Left forelimb (tissue), 1 donor: ENCODE results near the gene C2CD3.
A peak's percentile ranks its signal among the peaks of the same experiment; 100 is the strongest.

Experiments used
- DNase-seq: peaks from one replicate; pipeline ENCODE4 v3.0.0-alpha.2; 2018; ENCODE audit warnings: low spot score

C2CD3 gene

DNA sequence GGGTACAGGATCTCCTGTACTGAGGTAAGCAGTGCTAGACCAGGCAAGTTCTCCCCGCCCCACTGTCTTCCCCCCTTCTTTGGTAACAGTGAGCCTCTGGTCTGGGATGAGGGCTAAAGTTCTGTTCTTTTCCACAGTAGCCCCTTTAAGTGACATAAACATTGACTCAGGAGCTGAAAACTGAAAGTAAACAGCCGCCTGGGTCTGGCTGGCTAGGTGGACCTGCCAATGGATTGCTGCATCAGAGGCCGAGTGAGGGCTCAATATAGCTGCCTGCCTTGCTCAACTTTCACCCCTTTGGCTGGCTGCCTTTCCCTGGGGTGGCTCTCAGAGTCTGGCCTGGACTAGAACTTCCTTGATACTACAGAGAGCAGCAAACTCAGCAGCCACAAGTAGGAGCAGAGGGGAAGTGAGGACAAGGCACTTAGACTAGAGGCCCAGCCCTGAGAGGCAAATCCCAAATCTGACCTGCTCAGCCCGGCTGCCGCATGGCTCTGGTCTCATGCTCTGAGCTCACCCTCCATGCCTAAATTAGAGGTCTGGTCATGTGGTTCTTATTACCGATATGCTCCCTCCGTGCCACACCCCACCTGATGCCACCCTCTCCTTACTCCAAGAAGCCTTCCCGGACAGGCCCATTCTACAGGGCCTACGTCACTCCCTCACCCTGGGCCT is 152.3 kb downstream of the C2CD3 start:
- DNase-seq: no peak

DNA sequence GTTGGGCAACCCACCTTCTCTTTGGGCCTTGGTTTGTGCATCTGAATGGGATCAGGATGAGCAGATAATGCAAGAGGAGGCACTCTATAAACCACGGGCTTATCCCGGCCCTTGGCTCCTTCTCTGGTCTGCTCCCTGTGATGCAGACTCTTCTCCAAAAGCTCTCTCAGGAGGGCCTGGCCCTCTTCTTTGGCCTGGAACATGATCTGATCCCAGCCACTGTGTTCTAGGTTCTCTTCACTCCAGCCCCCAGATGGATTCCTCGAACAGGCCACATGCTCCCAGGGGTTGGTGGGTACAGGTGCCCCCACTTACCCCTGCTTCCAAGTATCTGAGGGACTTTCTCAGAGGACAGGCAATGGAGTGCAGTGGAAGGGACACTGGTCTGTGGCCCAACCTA is 153.2 kb downstream of the C2CD3 start:
- no peak for DNase-seq

DNA sequence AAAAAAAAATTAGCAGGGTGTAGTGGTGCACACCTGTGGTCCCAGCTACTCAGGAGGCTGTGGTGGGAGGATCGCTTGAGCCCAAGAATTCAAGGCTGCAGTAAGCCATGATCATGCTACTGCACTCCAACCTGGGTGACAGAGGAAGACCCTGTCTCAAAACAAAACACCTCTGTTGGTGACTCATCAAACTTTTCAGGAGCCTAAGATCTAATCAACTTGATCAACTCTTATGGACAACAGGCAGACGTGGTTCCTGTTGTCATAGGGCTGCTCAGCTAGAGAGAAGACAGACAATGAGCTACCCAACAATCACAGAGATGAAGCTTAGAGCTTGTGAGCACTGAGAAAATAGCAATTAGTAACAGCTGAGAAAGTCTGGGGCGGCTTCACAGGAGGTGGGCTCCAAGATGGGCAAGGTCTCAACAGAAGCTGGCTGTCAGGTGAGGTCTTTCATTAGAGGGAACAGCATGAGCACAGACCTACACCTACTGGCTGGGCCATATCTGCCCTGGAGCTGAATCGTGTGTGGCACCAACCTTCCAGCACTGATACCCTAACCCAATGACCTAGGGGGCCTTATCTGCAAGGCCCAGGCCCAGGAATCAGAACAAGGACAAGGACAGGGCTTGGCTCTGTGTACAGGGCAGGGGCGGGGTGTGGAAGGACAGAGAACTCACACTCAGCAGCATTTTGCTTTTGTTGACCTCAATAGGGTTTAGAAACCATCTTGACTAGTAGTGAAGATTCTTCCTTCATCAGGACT is 154.7 kb downstream of the C2CD3 start:
- no peak for DNase-seq

DNA sequence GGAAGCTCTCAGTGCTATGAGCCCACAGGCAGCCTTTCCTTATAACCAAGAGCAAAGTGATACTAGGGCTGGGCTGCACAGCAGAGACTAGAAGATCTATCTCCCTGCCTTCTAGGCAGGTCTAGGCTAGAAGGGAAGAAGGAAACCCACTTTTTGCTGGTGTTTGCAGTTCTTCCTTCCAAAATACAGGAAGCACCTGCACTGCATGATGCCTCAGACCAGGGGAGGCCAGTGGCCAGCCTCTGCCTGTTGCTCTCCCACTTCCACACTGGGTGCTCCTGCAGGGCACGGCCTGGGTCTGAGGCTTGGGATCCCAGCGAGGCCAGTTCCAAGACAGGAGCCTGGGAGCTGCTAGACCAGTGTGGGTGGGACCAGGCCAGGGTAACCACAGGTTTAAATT is 155.9 kb downstream of the C2CD3 start:
- DNase-seq: no peak

DNA sequence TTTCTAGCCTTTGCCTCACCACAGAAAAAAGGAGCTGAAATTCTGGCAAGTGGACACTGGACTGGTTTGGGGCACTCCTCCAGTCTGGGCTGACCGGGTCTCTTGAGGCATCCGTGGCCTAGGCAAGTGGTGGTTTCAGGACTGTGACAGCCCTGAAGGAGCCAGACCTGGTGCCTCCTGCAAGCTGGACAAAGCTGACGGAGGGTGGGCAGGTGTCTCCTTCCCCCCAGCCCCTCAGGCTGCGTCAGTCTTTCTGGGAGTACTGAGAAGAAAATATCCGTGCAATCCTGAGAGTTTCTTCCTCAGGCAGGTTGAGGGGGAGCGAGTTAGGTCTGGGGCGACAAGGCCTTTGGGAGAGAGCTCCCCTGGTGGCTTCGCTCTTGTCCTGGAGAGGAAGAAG is 157.7 kb downstream of the C2CD3 start:
- no peak for DNase-seq

DNA sequence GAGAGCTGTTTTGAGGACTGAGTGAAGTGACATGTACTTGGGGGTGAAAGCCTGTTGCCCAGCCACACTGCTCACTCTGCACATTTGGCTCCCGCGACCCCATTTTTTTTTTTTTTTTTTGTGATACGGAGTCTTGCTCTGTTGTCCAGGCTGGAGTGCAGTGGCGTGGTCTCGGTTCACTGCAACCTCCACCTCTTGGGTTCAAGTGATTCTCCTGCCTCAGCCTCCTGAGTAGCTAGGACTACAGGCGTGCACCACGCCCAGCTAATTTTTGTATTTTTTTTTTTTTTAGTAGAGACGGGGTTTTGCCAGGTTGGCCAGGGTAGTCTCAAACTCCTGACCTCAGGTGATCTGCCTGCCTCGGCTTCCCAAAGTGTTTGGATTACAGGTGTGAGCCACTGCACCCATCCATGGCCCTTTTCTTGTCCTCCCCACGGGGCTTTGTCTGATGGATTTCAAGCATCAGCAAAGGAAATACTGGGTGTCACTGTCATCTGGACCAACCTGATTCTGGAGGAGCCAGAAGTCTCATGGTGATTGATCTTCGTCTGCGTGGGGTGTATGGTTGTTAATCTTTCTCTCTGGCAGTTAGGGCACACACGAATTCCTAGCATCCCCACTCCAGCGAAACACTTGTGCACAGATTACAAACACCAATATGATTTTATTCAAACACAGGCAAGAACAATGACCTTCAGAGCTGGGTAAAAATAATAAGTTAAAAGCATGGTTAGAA is 158.6 kb downstream of the C2CD3 start:
- DNase-seq: peak; percentile 25

DNA sequence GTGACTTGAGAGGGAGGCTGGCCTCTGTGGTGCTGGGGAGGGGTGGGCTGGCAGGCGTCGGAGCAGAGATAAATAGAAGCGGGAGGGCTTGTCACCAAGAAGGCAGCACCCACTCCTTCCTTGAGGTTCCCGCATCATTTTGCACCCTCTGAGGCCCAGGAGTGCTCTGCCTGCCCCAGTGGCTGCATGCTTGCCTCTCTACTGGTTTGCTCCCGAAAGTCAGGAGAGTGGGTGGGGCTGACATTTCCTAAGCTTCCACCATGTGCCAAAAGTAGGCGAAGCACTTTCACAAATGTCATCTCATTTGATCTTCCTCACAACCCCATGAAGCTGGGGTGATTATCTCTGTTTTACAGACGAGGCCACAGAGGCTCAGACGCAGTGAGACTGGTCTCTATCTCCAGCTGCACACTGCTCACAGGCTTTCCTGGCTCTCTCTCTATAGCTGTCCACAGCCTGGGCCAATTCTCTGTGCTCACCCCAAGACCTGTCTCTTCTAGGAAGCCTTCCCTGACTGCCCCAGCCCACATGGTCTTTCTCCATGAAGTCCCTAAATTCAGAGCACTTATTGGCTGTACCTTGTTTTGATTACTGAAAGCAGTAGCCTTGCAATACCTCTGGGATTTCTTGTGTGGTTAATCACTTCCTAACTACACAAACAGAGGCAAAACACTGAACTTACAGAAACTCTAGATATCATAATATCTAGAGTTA is 159.3 kb downstream of the C2CD3 start:
- peak; percentile 52 for DNase-seq

DNA sequence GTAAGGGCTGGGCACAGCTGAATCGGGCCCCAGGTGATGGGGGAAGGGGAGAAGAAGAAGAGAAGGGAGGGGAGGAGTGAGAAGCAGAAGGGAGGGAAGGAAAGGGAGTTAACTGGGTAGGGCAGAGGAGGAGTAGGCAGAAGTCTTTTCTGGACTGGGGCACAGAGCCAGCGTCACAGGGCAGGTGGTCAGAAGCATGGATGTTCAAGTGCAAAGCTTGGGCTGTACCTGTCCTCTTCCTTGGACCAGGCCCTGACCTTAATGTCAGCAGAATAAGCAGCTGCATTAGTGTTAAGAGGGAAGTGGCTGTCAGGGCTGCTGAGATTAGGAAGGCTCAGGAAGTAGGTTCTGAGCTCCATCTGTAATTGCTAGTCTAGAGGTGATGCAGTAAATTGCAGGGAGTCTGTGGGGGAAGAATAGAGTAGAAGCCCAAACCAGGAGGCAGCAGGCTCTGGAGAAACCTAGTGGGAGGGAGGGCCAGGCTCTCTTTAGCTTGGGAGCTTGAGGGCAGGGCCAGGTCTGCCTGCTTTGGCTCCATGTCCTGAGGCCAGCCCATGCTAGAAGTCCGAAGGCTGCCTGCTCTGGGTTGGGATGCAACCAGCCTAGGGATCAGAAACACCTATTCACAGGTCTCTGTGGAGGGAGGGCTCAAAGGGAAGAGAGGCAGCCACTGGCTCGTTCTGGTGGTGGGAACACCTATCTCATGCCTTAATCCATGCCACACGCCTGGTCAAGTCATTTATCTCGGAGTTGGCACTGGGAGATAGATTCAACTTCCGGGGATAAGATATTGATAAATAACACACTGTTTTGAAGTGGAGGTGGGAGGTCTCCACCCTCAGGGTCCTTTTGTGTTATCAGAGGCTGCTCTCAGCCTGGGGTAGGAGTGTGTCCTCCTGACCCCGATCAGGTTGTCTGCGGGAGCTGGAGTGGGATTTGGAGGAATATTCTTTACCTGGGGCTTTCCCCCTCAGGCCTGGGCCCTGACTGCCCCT is 160.2 kb downstream of the C2CD3 start:
- peak; percentile 47 for DNase-seq

DNA sequence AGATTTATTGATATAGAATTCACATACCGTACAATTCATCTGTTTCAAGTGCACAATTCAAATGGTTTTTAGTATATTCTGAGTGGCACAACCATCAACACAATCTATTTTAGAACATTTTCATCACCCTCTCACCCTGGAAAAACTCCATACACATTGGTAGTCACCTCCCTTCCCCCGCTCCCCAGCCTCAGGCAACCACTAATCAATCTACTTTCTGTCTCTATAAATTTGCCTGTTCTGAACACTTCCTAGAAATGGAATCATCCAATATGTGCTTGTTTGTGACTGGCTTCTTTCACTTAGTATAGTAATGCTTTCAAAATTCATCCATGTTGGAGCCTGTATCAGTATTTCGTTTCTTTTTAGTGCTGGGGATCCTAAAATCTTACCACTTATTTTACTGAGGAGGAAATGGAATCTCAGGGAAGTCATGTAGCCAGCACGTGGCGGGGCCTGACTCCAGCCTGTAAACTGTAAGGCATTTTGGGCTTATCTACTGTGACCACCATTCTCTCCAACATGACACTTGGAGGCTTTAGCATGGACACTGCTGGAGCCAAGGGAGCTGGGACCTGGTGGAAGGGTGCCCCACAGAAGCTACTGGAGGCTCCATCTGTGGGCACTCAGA is 161.0 kb downstream of the C2CD3 start:
- DNase-seq: no peak

DNA sequence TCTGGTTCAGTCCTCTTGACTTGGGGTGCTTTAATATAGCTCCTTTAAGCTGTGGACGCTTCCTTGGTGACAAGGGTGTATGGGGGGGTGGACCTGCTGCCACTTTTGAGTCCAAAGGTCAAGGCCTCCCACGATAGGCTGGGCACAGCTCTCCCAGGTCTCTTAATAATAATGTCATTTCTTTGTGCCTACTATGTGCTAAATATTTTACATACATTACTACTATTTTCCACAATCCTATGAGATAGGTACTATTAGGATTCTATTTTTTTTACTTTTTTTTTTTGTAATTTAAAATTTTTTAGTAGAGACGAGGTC is 161.6 kb downstream of the C2CD3 start:
- no peak for DNase-seq

DNA sequence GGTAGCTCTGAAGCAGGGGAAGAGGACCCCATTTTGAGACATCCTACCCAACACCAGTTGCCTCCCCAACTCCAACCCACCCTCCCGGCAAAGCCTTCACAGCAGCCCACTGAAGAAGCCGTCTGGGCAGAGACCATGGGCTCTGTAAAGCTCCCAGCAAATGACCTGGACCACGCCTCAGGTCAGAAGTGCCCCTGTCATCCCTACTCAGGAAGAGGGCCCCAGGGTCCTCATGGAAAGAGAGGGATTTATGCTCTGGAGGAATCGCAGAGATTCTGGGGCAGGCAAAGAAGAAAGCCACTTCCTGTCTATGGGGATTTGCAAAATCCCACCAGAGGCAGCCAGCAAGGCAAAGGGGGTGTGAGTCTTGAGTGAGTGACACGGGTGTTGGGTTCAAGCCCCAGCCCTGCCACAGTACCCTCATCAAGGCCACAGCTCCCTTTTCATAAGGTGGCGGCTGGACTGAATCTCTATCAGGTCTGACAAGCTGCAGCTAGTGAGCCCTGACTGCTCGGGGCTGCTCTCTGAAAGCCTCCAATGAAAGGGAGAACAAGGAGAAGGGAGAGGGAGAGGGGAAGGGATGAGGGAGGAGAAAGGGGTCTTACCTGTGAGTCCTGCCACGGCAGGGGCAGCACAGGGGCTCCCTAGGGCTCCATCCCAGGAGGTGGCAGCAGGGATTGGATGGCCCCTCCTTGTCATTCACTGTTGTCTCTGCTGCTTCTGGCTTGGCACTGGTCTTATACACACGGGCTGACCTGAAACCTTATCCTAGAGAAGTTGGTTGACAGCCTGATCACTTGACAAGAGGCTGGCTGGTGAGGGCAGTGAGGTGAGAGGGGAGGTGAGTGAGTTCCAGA is 162.2 kb downstream of the C2CD3 start, which contains the start of gene UCP3:
TSS of gene UCP3 (minus strand) at position 713 of the 857 bp plus-strand sequence. CDS start 2,043 bp downstream, outside the sequence.
- no peak for DNase-seq

DNA sequence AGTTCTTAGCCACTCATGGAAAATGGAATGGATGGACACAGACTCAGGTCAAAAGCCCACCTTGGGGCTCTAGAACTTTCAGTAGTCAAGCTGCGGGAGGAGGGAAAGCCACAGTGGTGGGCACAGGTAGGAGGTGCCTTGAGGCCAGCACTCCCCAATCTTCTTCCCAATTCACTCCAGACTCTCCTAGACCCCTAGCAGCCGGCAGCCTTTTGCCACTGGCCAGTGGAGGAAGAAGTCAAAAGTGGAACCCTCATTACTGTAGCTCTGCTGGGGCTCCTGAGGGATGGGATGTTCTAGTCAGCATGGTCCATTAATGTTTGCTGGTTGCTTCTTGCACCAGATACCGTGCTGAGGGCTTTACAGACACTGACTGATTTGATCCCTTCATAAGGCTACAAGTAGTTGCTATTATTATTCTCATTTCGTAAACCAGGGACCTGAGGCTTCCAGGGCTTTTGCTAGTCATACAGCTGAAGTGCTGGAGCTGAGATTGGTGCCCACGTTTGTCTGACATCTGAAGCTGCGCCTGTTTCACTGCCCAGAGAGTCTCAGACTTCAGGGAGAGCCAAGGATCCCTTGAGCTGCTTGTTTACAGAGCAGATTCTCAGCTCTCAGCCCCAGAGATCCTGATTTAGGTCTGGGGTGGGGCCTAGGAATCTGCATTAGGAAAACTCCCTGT is 163.0 kb downstream of the C2CD3 start:
- no peak for DNase-seq

DNA sequence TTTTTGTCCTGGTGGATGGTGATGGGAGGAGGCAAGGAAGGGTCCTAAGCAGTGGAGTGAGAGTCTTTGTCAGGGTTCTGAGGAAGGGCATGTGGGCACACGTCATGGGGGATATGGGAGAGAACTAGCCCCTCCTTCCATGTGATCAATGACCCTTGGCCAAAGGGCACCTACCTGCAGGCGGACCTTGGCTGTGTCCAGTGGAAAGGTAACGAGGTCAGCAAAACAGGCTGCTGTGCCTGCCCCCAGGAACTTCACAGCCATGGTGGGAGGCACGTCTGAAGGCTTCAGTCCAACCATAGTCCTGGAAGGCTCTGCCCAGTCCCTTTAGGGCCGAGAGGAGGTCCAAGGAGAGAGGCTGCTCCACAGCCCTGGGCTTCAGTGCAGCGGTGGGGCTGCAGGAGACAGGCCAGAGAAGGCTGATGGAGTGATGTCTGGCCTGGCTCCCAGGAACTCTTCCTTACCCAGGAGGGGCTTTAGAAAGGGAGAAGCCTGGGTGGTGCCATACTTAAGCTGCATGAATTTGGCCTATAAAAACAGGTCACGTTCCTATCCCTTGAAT is 164.0 kb downstream of the C2CD3 start:
- DNase-seq: no peak

DNA sequence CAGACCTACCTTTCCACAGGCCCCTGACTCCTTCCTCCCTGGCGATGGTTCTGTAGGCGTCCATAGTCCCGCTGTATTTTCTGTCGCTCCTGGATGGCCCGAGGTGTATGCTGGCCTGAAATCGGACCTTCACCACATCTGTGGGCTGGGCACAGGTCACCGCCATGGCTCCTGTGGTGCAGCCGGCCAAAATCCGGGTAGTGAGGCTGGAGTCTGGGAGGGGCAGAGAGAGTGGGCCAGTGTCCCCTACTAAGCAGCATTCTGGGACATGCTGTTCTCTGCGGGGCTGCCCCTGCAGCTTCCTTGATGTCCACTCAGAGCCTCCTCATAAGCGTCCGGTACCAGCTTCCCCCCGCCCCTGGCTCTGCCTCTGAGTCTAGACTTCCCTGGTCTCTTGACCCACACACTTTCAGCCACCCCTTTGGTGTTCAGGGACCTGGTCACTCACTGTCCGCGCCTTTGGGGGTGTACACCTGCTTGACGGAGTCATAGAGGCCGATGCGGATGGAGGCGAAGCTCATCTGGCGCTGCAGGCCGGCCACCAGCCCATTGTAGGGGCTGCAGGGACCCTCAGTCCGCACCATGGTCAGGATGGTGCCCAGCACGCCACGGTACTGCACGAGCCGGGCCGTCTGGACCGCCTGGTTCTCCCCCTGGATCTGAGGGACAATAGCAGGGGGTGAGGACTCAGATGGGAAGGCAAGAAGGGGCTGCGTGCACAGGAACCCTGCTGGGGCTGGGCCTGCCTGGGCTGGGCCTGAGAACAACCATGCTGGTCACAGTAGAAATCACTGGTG is 164.9 kb downstream of the C2CD3 start:
- no peak for DNase-seq

DNA sequence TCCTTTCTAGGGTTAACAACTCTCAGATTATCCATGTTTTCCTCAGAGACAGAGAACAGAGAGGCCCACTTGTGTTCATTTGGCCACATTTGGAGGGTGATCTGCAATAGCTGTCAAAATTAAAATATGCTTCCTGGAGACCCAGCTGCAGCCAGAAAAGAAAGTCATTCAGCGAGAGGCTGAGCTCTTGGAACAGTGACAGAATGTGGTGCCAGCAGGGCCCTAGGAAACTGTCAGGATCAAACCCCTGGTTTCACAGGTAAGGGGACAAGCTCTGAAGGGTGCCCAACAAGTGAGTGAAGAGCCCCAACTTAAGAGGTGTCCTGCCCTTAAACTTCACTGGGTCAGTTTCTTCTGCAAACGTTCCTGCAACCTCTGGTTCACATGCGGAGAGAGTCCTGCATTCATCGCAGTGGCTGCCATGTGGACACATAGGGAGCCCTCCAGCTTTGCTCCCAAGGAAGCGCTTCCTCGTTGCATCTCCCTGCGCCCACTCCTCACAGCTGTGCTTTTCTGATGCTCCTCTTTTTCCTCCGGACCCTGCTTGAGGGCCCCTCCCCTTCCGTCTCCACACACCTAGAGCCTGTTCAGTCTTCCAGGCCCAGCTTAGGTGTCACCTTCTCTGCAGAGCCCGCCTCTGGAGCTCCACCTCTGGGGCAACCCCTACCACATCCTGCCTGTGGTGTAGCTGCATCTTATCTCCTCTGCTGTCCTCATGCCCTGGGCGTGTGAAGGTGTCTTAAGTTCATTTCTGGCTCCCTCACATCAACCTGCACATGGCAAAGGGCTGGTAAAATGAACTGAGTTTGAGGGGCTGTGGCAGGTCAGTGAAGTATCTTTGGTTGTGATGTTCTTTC is 165.8 kb downstream of the C2CD3 start:
- no peak for DNase-seq

DNA sequence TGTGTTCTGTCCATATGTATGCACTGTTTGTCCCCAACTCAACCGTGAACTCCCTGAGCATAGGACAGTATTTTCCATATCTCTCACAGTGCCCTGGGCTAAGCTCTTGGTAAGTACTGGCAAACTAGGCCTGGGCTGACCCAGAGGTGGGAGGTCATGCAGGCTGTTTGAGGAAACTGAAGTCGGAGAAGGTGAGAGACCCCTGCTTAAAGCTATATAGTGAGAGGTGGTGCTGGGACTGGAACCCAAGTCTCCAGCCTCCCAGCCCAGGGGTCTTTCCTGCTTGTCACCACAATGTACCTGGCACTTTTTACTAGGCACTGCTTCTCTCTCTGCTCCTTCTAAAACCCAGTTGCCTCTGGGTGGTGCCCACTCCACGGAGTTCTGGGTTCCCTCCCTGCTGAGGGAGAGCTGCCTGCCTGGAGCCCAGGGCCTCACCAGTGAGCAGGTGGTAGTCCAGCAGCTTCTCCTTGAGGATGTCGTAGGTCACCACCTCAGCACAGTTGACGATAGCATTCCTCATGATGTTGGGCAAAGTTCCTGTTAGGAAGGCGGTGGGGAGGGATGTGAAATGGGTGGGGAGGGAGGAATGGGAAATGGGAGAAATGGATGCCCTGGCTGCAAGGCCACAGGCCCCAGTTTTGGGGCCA is 166.6 kb downstream of the C2CD3 start:
- DNase-seq: no peak
